K562 (cell line): ENCODE data around the gene CFAP251. TPM values are rescaled to one million over a fixed set of nuclear protein-coding genes. Genes with fewer than 3 reads are reported as not detected.

Source experiments
- ATF2 ChIP-seq: sonication (generic); formaldehyde crosslinking; IDR thresholded peaks from 2 replicates; pipeline ENCODE4 v1.8.1; 2022; ENCODE audit warnings: missing genetic modification reagents
- DLX4 ChIP-seq: fragments of 250-450 bp; sonication (Bioruptor Pico); IDR thresholded peaks from 2 replicates; pipeline ENCODE4 v1.6.1; 2021; ENCODE audit warnings: mild to moderate bottlenecking
- DPF2 ChIP-seq: fragments of 450-650 bp; IDR thresholded peaks from 2 replicates; pipeline ENCODE4 v1.6.1; 2016
- E2F6 ChIP-seq, 2 experiments: IDR thresholded peaks; 2 replicates each; pipeline ENCODE4 v1.6.1; 2011; ENCODE audit warnings: borderline replicate concordance in 1 of 2, control low read depth in 1 of 2, low read depth in 1 of 2, low read length in 1 of 2, mild to moderate bottlenecking in 1 of 2, mixed read lengths in 1 of 2, moderate library complexity in 1 of 2; ENCODE audit not compliant: insufficient read depth in 1 of 2, insufficient read length in 1 of 2, poor library complexity in 1 of 2, severe bottlenecking in 1 of 2; ENCODE audit errors: extremely low read depth in 1 of 2
- HINFP ChIP-seq: fragments of 450-650 bp; conservative IDR thresholded peaks from 2 replicates; pipeline ENCODE4 v1.6.1; 2016; ENCODE audit warnings: missing genetic modification characterization, low read depth, mild to moderate bottlenecking, control low read depth, missing compliant biosample characterization
- L3MBTL2 ChIP-seq: fragments of 450-650 bp; IDR thresholded peaks from 2 replicates; pipeline ENCODE4 v1.6.1; 2016; ENCODE audit warnings: mild to moderate bottlenecking, moderate library complexity
- MLLT1 ChIP-seq, 2 experiments: fragments of 450-650 bp; IDR thresholded peaks; 2 replicates each; pipeline ENCODE4 v1.6.1; 2016
- MYBL2 ChIP-seq, 2 experiments: fragments of 450-650 bp in 1 of 2; sonication (generic) in 1 of 2; formaldehyde crosslinking in 1 of 2; IDR thresholded peaks; 2 replicates each; pipeline versions ENCODE4 v1.6.1 to v1.8.1; 2017 to 2022; ENCODE audit warnings: borderline replicate concordance in 1 of 2, inconsistent platforms in 1 of 2, low read depth in 1 of 2, mild to moderate bottlenecking in 1 of 2, missing genetic modification reagents in 1 of 2, moderate library complexity in 1 of 2
- MYNN ChIP-seq, 2 experiments: sonication (generic); formaldehyde crosslinking in 1 of 2; IDR thresholded peaks; 2 replicates each; pipeline versions ENCODE4 v1.5.0 to v1.6.1; 2016 to 2020; ENCODE audit warnings: antibody characterized with exemption in 1 of 2, missing genetic modification reagents in 1 of 2
- NR2C2 ChIP-seq, 2 experiments: fragments of 200-800 bp in 1 of 2; sonication (Bioruptor generic) in 1 of 2; sonication (generic) in 1 of 2; formaldehyde crosslinking in 1 of 2; IDR thresholded peaks; 2 replicates each; pipeline versions ENCODE4 v1.6.1 to v1.8.0; 2016 to 2022; ENCODE audit warnings: mild to moderate bottlenecking in 1 of 2, missing compliant biosample characterization in 1 of 2, missing genetic modification characterization in 1 of 2, missing genetic modification reagents in 1 of 2
- POLR2H ChIP-seq: IDR thresholded peaks from 2 replicates; pipeline ENCODE4 v1.6.1; 2016; ENCODE audit warnings: missing genetic modification characterization, low read depth, mild to moderate bottlenecking, control low read depth, missing compliant biosample characterization, moderate library complexity
- SMARCE1 ChIP-seq: fragments of 450-650 bp; IDR thresholded peaks from 2 replicates; pipeline ENCODE4 v1.7.1; 2016; ENCODE audit warnings: mild to moderate bottlenecking
- STAT5B ChIP-seq: fragments of 250-450 bp; sonication (Bioruptor Pico); IDR thresholded peaks from 2 replicates; pipeline ENCODE4 v1.8.0; 2021; ENCODE audit warnings: mild to moderate bottlenecking, inconsistent platforms
- TEAD1 ChIP-seq, 2 experiments: fragments of 450-650 bp in 1 of 2; sonication (generic) in 1 of 2; formaldehyde crosslinking; IDR thresholded peaks; 2 replicates each; pipeline versions ENCODE4 v1.4.0 to v1.8.0; 2020 to 2022; ENCODE audit warnings: mild to moderate bottlenecking in 2 of 2, missing genetic modification reagents in 1 of 2
- THRB ChIP-seq: fragments of 450-650 bp; formaldehyde crosslinking; conservative IDR thresholded peaks from 2 replicates; pipeline ENCODE4 v1.4.0; 2022; ENCODE audit warnings: mild to moderate bottlenecking, missing genetic modification characterization
- ZNF224 ChIP-seq: sonication (generic); formaldehyde crosslinking; IDR thresholded peaks from 2 replicates; pipeline ENCODE4 v1.8.0; 2022; ENCODE audit warnings: mild to moderate bottlenecking, missing genetic modification reagents
- ZNF274 ChIP-seq: IDR thresholded peaks from 2 replicates; pipeline ENCODE4 v1.6.1; 2011; ENCODE audit warnings: low read depth, mild to moderate bottlenecking, low read length, moderate library complexity, borderline replicate concordance
- polyA plus RNA-seq, 8 experiments: library from polyadenylated mRNA; depleted of rRNA in 4 of 8; stranded (reverse) in 5 of 8; unstranded in 3 of 8; fragments of >200 nt; fragmentation: Nextera tagmentation in 2 of 8; fragmentation: Illumina TruSeq in 1 of 8; extraction: Ambion mirVana in 2 of 8; extraction: Trizol in 1 of 8; gene quantifications; 2 replicates each; pipeline versions ENCODE4 v1.2.1 to v1.2.3, GENCODE V29; 2011 to 2014; ENCODE audit warnings: inconsistent platforms in 1 of 8, missing spikeins in 1 of 8
- total RNA-seq, 7 experiments: library from RNA; depleted of rRNA in 6 of 7; stranded (reverse); fragments of >200 nt in 6 of 7; fragmentation: Illumina TruSeq in 2 of 7; extraction: Trizol in 2 of 7; gene quantifications; 2 replicates each; pipeline versions ENCODE4 v1.2.1 to v1.2.3, GENCODE V29; 2011 to 2021; ENCODE audit warnings: low replicate concordance in 1 of 7

Gene CFAP251
- total and polyA plus RNA-seq, 9 of the 15 experiments (the other 6 are each of a cell fraction or from before 2014, with no cell fraction given) = 16.6 to 31.0 (median 19.1) TPM

GRCh38 chr12:121926874-121927706, 8.7 kb downstream of the CFAP251 start (continued):
- TF ChIP-seq E2F6 (IDR thresholded peaks at IDR 0.05; ENCODE audit: borderline replicate concordance in 1 of 2, extremely low read depth in 1 of 2, insufficient read depth in 1 of 2, insufficient read length in 1 of 2, low read depth in 1 of 2, low read length in 1 of 2, poor library complexity in 1 of 2, severe bottlenecking in 1 of 2) (no peak), ZNF224 (CRISPR knock-in tag) (no peak), ATF2 (CRISPR knock-in tag) (no peak), MYBL2 (IDR thresholded peaks at IDR 0.05; ENCODE audit: low read depth) (peak; percentile 62), MYBL2 (CRISPR knock-in tag; IDR thresholded peaks at IDR 0.05; ENCODE audit: borderline replicate concordance) (no peak), POLR2H (no peak), MYNN (IDR thresholded peaks at IDR 0.05) (0 out of 2 replicates have a peak, but pooled peaks have one; percentile 14), MYNN (CRISPR knock-in tag; IDR thresholded peaks at IDR 0.05) (no peak), TEAD1 (CRISPR knock-in tag; IDR thresholded peaks at IDR 0.05) (peak; percentile 63 to 73; a peak in 3 of 4 replicates), DLX4 (CRISPR knock-in tag) (no peak), STAT5B (CRISPR knock-in tag) (no peak), THRB (CRISPR knock-in tag) (no peak), MLLT1 (IDR thresholded peaks at IDR 0.05) (peak in 1 of 2 experiments; percentile 35; a peak in 1 of 4 replicates), ZNF274 (no peak), HINFP (tag) (no peak), L3MBTL2 (peak; percentile 40; the same call in 1 of the 2 replicates), DPF2 (peak; percentile 65), NR2C2 (CRISPR knock-in tag; IDR thresholded peaks at IDR 0.05) (no peak), NR2C2 (tag; IDR thresholded peaks at IDR 0.05) (0 out of 2 replicates have a peak, but pooled peaks have one; percentile 18), SMARCE1 (peak; percentile 89; the same call in 1 of the 2 replicates)
